Activated CD4-positive, alpha-beta memory T cell treated with anti-CD3 and anti-CD28 coated beads, Interleukin-2, amount 10 ng/mL, durations not matched to agents 7 days and 5 days (primary cell): ENCODE data around the gene FOXP1. TPM values are rescaled to one million over a fixed set of nuclear protein-coding genes. Genes with fewer than 3 reads are reported as not detected.

Experiments used
- CTCF ChIA-PET: fragments of 350-600 bp; sonication (Branson Sonifier 250); formaldehyde crosslinking; loops from one replicate; lab custom pipeline; 2021; ENCODE audit warnings: antibody characterized with exemption, inconsistent platforms; lab: Charles Lee
- POLR2A ChIA-PET: fragments of 350-600 bp; sonication (Branson Sonifier 250); formaldehyde crosslinking; loops from one replicate; lab custom pipeline; 2021; ENCODE audit warnings: antibody characterized with exemption; lab: Charles Lee
- DNase-seq: peaks from one replicate; pipeline ENCODE4 v3.0.0-alpha.2; 2020
- H3K27ac Mint-ChIP-seq: one replicate; pipeline ENCODE4 v1.8.0; 2021; ENCODE audit warnings: mild to moderate bottlenecking, mixed read lengths
- H3K27me3 Mint-ChIP-seq: one replicate; pipeline ENCODE4 v1.8.0; 2021; ENCODE audit warnings: mixed read lengths
- H3K36me3 Mint-ChIP-seq: one replicate; pipeline ENCODE4 v1.8.0; 2021; ENCODE audit warnings: low read depth, mixed read lengths
- H3K4me1 Mint-ChIP-seq: one replicate; pipeline ENCODE4 v1.8.0; 2021; ENCODE audit warnings: mixed read lengths
- H3K4me3 Mint-ChIP-seq: one replicate; pipeline ENCODE4 v1.8.0; 2021; ENCODE audit warnings: mild to moderate bottlenecking, mixed read lengths
- H3K9me3 Mint-ChIP-seq: one replicate; pipeline ENCODE4 v1.8.0; 2021; ENCODE audit warnings: mixed read lengths
- total RNA-seq, 2 experiments: library from RNA; stranded (reverse); gene quantifications; one replicate each; pipeline ENCODE4 v1.2.3, GENCODE V29; 2021

Gene FOXP1
- total RNA-seq, 2 experiments from 2014 or later, result 71.3 to 76.9 TPM

DNA sequence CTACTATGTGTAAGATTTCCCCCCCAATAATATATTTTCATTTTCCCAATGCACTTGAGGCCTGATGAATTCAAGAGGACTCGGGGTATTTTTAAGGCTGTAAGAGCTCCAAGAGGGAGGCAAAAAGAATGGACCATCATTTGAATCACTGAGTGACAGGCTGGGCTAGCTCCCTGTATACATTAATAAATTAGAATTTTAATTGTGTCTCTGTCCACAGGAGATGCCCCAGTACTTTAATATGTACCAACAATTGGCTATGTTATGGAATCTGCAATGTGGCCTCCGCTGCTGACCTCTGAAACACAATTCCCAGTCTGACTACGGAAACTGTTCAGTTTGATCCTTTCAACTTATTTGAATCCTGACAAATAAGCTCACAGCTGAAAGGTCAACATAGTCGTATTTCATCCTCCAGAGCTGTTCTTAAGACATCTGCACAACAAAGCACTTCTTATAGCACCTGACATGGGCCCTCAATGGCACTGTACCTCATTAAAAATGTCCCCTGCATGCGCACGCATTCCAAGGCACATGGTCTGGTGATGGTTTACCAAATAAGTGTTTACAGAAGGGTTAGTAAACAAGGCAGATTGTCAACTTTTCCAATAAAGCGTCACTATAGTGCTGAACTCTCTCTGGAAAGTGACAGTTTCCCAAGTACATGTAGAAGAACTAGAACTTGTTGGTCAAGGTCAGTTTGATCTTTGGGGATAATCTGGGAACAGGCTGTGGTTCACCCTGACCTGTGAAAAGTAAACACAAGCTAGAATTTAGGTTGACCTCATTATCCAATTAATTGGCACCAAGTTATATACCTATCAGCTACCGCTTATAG, 472.9 kb downstream of the FOXP1 start:
- H3K4me3 Mint-ChIP-seq, result no peak overlapping the region
- ChIA-PET CTCF (no interaction called here), POLR2A (interaction anchor here (0.9 to 1.0 kb wide), 2 partner anchors 9 to 18 kb away, joined by 3 read pairs; no protein-coding TSS in a partner anchor)
- DNase-seq, result no peak
- H3K36me3 Mint-ChIP-seq, result peaks cover 62% of the 10 kb centered on the region
- no peaks in the 10 kb centered on the region for H3K9me3 Mint-ChIP-seq
- H3K4me1 Mint-ChIP-seq, result peaks cover 37% of the 10 kb centered on the region
- H3K27me3 Mint-ChIP-seq, result no peaks in the 10 kb centered on the region
- no peak overlapping the region for H3K27ac Mint-ChIP-seq

DNA sequence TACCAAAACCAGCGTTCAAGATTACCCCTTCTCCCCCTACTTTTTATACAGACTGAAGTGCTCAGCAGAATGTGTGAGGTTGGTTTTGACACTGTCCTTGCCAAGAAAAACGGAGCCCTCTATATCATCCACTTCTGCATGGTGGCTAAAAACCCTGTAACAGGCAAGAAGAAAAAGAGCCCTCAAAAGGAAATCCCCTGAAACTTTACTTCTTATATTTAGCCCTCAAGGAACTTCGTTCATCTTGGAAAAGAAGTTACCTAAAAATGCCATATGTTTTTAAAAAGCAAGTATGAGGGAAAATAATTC, 473.6 kb downstream of the FOXP1 start:
- no peak for DNase-seq
- POLR2A ChIA-PET, result interaction anchor here (0.9 to 1.0 kb wide), 2 partner anchors 9 to 19 kb away, joined by 3 read pairs; no protein-coding TSS in a partner anchor
- no peak overlapping the region for H3K27ac Mint-ChIP-seq
- CTCF ChIA-PET, result no interaction called here
- no peak overlapping the region for H3K4me3 Mint-ChIP-seq
- H3K27me3 Mint-ChIP-seq, result no peaks in the 10 kb centered on the region
- H3K4me1 Mint-ChIP-seq, result peaks cover 43% of the 10 kb centered on the region
- peaks cover 63% of the 10 kb centered on the region for H3K36me3 Mint-ChIP-seq
- H3K9me3 Mint-ChIP-seq, result no peaks in the 10 kb centered on the region

DNA sequence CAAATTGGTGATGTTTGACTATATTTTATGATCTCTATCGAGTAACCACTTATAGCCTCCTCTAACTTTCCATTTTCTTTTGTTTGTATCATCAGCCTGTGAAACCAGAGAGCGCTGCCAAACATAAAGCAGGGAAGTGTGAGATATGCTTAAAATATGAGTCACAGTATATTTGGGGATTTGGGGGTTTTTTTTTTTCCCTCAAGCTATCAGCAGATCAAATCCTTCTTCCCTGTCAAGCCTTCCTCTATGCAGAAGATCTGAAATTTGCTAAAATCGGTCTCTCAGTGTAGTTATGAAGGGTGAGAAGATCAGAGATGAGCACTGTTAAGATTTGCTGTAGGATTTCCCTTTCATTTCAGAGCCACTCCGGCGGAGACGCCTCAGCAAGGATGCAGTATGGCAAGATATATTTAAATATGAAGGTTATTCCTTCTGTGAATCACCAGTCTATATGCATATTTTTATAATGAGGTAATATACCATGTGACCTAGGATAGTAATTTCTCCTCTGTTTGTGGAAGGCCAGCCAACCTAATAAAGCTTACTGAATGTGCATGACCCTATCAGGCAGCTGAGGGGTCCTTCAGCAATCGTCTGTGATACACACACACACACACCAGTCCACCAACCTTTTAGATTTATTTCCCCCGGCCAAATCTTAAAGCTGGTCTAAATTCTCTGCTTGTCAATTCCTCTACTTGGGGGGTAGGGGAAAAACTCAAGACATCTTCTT, 474.1 kb downstream of the FOXP1 start:
- H3K4me3 Mint-ChIP-seq, result no peak overlapping the region

DNA sequence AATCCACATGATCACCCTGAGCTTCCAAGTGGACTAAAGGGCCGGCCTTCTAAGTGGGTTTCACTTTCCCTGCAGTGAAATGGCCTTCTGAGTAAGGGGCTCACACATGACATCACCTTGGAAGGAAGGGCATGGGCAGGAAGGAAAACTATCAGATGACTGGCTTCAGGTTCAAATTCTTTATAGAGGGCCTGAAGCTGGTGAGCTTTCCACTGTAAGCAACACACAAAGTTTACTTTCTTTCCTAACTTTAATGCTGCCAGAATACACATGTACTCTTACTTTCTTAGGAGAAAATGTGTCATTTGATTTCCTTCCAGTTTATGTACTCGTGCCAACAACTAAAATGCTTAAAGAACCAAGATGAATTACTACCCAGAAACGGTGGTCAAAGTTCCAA, 475.6 kb downstream of the FOXP1 start:
- POLR2A ChIA-PET, result no interaction called here
- Mint-ChIP-seq H3K36me3 (peaks cover 60% of the 10 kb centered on the region), H3K9me3 (no peaks in the 10 kb centered on the region), H3K4me3 (no peak overlapping the region), H3K27ac (no peak overlapping the region), H3K27me3 (no peaks in the 10 kb centered on the region), H3K4me1 (peaks cover 55% of the 10 kb centered on the region)
- CTCF ChIA-PET, result no interaction called here
- no peak for DNase-seq

More for the DNA sequence above, 474.1 kb downstream of the FOXP1 start:
- no peak for DNase-seq
- Mint-ChIP-seq H3K27me3 (no peaks in the 10 kb centered on the region), H3K4me1 (peaks cover 45% of the 10 kb centered on the region), H3K36me3 (peaks cover 61% of the 10 kb centered on the region), H3K9me3 (no peaks in the 10 kb centered on the region), H3K27ac (no peak overlapping the region)
- ChIA-PET CTCF (no interaction called here), POLR2A (interaction anchor here (1.0 kb wide), 1 partner anchor 19 kb away, joined by 3 read pairs; no protein-coding TSS in a partner anchor)

DNA sequence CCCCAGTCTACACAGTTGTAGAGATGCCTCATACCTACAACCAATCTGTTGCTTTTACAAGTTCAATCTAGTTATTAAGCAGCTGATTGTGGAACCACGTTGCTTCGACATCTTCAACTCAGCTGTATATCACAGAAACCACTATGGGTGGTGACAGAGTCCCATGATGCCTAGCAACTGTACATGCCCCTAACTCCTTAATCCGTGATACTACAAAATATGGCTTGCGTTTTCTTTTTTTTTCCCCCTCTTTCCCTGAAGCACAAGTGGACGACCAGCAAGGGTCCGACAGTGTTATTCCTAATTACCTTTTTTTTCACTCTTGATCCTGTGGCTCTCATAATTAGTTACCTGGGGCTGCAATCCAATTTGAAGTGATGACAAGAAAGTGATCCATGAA, 478.6 kb downstream of the FOXP1 start:
- Mint-ChIP-seq H3K27me3 (no peaks in the 10 kb centered on the region), H3K36me3 (peaks cover 42% of the 10 kb centered on the region)

DNA sequence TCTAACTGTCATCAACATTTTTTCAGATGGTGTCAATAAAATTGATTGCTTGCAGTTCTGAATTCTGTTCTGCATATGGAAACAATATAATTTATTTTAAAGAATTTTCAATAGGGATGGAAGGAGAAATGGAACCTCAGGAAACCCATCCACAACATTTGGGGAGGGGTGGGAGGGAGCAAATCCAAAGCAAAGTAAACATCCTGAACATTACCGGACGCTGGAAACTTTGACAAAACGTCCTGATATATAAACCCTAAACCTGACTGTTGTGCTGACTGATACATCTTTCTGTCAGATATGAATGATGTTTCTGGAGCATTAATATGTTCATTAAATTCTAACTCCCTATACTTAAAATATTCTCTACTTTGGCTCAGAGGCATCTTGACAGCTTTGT, 479.0 kb downstream of the FOXP1 start:
- Mint-ChIP-seq H3K36me3 (peaks cover 37% of the 10 kb centered on the region), H3K4me1 (peaks cover 70% of the 10 kb centered on the region), H3K4me3 (no peak overlapping the region), H3K27ac (no peak overlapping the region), H3K27me3 (no peaks in the 10 kb centered on the region), H3K9me3 (no peaks in the 10 kb centered on the region)
- ChIA-PET CTCF (no interaction called here), POLR2A (no interaction called here)
- no peak for DNase-seq

More for the DNA sequence above, 478.6 kb downstream of the FOXP1 start:
- ChIA-PET POLR2A (no interaction called here), CTCF (no interaction called here)
- Mint-ChIP-seq H3K27ac (no peak overlapping the region), H3K4me3 (no peak overlapping the region), H3K4me1 (peaks cover 70% of the 10 kb centered on the region), H3K9me3 (no peaks in the 10 kb centered on the region)
- DNase-seq, result no peak

DNA sequence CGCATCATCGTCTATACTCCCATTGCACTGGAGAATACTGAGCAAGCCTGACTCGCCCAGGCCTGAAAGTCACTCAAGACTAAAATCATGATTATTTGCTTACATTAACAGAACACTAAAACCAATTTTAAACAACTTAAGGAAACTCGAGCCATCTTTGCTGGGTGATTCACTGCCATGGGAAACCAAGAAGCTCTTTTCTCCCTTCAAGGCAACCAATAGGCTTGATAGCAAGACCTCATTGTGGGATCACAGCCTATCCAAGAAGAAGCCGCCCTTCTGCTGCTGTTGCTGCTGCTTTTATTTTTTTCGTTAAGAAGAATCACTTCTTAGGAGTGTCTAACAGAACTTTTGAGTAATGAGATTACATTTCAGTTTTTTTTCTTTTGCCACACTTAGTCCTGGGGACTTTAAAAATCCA, 479.4 kb downstream of the FOXP1 start:
- no peak overlapping the region for H3K4me3 Mint-ChIP-seq
- H3K4me1 Mint-ChIP-seq, result peaks cover 67% of the 10 kb centered on the region
- POLR2A ChIA-PET, result no interaction called here
- CTCF ChIA-PET, result no interaction called here
- H3K36me3 Mint-ChIP-seq, result peaks cover 33% of the 10 kb centered on the region
- H3K9me3 Mint-ChIP-seq, result no peaks in the 10 kb centered on the region
- no peak for DNase-seq
- no peaks in the 10 kb centered on the region for H3K27me3 Mint-ChIP-seq
- no peak overlapping the region for H3K27ac Mint-ChIP-seq

DNA sequence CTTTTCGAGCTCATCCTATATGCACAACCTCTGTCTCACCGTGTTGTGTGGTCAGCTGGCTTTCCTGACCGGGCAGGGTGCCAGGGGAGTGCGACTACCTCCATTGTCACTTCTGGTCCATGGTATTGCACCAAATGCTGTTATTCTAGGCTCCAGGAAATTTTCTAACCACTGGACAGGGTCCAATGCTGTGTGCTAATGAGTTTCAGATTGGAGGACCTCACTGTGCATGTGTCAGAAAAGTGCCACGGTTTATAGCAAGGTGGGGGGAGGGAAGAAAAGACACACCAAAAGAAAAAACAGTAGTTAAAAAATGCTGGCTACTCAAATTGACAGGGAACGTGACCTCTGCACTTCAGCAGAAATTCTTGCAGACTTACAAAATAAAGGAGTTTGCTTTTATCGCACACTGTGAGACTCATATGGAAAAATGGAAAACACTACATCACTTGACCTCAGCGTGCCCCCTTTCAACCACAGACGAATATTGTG, 480.1 kb downstream of the FOXP1 start:
- peak overlapping the region; percentile 11 for H3K27ac Mint-ChIP-seq
- no peak overlapping the region for H3K4me3 Mint-ChIP-seq
- no peaks in the 10 kb centered on the region for H3K9me3 Mint-ChIP-seq
- no peaks in the 10 kb centered on the region for H3K27me3 Mint-ChIP-seq
- peaks cover 27% of the 10 kb centered on the region for H3K36me3 Mint-ChIP-seq
- ChIA-PET CTCF (no interaction called here), POLR2A (interaction anchor here (1.3 kb wide), 1 partner anchor 40 kb away, joined by 3 read pairs; no protein-coding TSS in a partner anchor)
- no peak for DNase-seq
- peaks cover 63% of the 10 kb centered on the region for H3K4me1 Mint-ChIP-seq

DNA sequence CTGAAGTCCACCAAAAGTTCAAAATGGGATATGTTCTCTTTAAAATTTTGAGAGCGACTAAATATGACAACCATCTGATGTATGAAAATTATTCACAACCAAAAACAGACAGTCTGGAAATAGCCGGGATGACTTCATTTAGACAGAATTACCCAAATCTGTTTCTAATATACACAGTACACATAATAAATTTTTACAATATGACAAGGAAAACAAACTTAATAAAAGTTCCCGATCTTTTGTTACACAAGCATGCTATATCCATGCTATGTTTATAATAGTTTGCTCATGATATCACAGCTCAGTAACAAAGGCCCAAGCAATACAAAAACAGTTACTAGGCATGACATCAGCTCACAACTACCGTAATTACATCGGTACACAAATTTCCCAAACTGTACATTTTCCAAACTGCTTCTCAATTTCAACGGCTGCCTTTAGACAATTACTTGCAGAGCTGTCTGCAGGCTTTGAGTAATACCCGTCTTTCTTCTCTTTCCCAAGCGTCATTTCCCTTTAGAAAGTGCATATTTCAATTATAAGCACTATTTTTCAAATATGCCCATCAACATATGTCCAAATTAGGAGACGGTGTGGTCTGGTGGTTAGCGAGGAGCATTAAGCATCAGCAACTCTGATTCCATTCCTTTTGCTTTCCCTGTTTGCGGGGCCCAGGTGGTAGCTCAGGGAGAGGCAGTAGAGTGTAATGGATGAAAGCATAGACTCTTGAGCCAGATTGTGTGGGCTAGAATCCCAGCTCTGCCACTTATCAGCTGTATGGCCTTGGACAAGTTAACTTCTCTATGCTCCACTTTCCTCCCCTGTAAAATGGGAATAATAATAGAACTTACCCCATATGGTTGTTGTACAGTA, 481.2 kb downstream of the FOXP1 start:
- ChIA-PET POLR2A (interaction anchor here (1.3 to 2.6 kb wide), 3 partner anchors 8 to 39 kb away, joined by 3 to 8 read pairs (median 3); no protein-coding TSS in a partner anchor), CTCF (interaction anchor here (0.9 to 1.3 kb wide), 3 partner anchors 10 to 154 kb away, joined by 3 read pairs; no protein-coding TSS in a partner anchor)
- Mint-ChIP-seq H3K27ac (no peak overlapping the region), H3K36me3 (peaks cover 22% of the 10 kb centered on the region), H3K4me1 (peaks cover 61% of the 10 kb centered on the region), H3K4me3 (no peak overlapping the region), H3K9me3 (no peaks in the 10 kb centered on the region), H3K27me3 (no peaks in the 10 kb centered on the region)
- no peak for DNase-seq

DNA sequence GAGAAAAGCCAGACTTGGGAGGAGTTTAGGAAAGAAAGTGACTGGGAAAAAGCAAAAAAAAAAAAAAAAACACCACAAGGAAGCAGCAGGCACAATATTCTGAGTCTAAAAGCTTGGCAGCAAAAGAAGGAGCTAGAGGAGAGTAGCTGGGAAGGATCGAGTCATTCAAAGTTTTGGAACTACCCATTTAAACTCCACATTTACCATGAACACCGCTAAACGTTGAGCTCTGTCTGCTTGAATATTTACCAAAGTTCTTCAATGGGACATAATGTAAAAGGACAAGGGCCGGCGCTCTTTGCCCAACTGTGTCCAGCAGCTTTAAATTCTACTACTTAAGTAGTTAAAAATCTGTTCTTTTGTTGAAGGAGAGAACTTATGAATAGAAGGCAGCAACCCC, 481.9 kb downstream of the FOXP1 start:
- H3K27me3 Mint-ChIP-seq, result no peaks in the 10 kb centered on the region
- CTCF ChIA-PET, result interaction anchor here (0.9 to 1.3 kb wide), 3 partner anchors 9 to 155 kb away, joined by 3 read pairs; no protein-coding TSS in a partner anchor
- POLR2A ChIA-PET, result interaction anchor here (1.4 to 2.6 kb wide), 2 partner anchors 9 to 29 kb away, joined by 3 to 8 read pairs; no protein-coding TSS in a partner anchor
- H3K4me3 Mint-ChIP-seq, result no peak overlapping the region
- H3K9me3 Mint-ChIP-seq, result no peaks in the 10 kb centered on the region
- no peak overlapping the region for H3K27ac Mint-ChIP-seq
- DNase-seq, result no peak
- peaks cover 23% of the 10 kb centered on the region for H3K36me3 Mint-ChIP-seq
- H3K4me1 Mint-ChIP-seq, result peaks cover 66% of the 10 kb centered on the region

DNA sequence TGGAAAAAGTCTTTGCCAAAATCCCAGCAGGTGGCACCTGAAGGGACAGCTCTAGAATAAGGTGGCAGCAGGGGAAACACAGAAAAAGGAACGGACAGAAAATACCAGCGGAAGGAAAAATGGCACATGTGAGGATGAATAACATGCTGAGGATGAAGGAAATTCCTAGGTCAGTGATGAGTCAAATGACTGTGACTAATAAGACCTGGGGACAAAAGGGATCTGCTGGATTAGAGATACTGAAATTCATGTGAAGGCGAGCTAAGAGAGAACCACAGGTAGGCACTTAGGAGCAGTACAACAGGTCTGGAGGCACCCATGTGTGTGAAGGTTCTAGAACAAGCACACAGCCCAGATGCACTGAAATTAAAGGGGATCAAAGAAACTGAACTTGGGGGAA, 482.5 kb downstream of the FOXP1 start:
- H3K4me1 Mint-ChIP-seq, result peaks cover 71% of the 10 kb centered on the region
- H3K4me3 Mint-ChIP-seq, result no peak overlapping the region
- no peak for DNase-seq
- POLR2A ChIA-PET, result interaction anchor here (1.4 to 2.6 kb wide), 2 partner anchors 9 to 30 kb away, joined by 3 to 8 read pairs; no protein-coding TSS in a partner anchor
- H3K9me3 Mint-ChIP-seq, result no peaks in the 10 kb centered on the region
- CTCF ChIA-PET, result no interaction called here
- H3K27me3 Mint-ChIP-seq, result no peaks in the 10 kb centered on the region
- H3K27ac Mint-ChIP-seq, result no peak overlapping the region
- peaks cover 23% of the 10 kb centered on the region for H3K36me3 Mint-ChIP-seq

DNA sequence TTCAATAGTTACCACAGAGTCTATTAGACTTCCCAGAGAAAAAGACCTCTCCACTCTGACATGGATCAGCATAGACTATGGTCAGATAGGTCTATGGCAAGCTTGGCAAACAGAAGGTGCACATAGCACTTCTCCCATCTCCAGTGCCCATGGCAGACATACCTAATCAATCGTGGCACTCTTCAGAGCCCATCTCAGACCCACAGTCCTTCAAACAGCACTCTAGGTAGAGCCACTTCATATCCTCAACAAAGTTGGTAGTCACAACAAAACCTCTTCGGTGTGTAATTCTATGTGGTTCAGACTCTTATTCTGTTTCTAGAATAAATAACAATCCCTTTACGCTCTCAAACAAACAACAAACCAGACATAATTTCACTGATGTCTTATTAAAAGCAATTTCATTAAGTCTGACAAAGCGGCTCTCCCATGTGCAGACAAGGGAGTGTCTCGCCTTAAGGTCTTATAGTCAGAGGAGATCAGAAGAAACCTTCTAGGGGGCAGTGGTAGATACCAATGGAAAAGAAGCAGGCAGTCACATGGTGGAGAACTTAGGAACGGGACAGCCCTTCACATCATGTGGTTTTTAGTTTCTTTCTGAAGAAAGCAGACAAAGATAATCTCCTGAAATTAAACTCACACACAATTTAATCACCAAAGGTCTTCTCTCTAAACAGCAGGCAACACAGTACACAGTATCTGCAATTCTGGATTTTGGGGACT, 483.4 kb downstream of the FOXP1 start:
- H3K27ac Mint-ChIP-seq, result no peak overlapping the region
- H3K27me3 Mint-ChIP-seq, result no peaks in the 10 kb centered on the region
- peaks cover 26% of the 10 kb centered on the region for H3K36me3 Mint-ChIP-seq
- DNase-seq, result no peak
- CTCF ChIA-PET, result no interaction called here
- POLR2A ChIA-PET, result no interaction called here
- H3K9me3 Mint-ChIP-seq, result no peaks in the 10 kb centered on the region
- H3K4me1 Mint-ChIP-seq, result peaks cover 69% of the 10 kb centered on the region
- H3K4me3 Mint-ChIP-seq, result no peak overlapping the region
